TTC549 (cell line): Measurements from ENCODE around the gene RBM34.
"Not testable (repeated sequence)": the region's sequence is repeated elsewhere in the genome, so short reads cannot be mapped to it uniquely, and the experiment has no call there.

Source experiments
- FAIRE-seq: peaks from 2 replicates; lab custom pipeline; 2012; peaks lifted over from hg19 to GRCh38; lab: Jason Lieb, UNC

Gene RBM34

DNA sequence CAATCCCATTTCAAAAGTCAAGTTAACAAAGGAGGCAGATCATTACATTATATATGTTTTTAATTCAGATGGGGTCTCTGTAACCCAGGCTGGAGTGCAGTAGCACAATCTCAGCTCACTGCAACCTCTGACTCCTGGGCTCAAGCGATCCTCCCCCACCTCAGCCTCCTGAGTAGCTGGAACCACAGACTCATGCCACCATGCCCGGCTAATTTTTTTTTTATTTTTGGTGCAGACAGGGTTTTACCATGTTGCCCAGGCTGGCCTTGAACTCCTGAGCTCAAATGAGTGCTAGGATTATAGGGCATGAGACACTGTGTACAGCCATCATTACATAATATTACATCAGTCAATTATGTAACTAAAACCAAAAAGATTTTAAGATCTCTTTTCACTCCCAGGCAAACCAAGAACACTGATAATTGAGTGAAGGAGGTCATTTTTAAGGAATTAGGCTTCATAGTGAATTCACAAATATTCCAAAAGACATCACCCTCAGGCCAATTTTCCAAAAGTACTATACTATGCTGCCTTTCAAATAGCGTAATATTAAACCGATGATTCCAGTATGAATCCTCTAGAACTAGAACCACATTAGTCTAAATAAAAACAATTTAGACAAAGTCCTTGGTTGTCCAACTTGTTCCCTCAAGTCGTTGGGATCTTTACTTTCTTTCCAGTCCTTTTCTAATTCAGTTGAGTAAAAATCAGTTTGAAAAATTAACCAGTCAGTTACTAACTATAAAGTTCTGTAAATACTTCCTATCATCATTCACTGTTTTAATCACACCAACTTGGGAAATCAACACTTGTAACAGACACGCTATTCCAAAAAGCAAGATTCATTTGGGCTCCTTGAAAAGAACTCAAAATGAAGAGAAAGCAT, 48.5 kb downstream of the RBM34 start:
- FAIRE-seq, result peak; percentile 33

DNA sequence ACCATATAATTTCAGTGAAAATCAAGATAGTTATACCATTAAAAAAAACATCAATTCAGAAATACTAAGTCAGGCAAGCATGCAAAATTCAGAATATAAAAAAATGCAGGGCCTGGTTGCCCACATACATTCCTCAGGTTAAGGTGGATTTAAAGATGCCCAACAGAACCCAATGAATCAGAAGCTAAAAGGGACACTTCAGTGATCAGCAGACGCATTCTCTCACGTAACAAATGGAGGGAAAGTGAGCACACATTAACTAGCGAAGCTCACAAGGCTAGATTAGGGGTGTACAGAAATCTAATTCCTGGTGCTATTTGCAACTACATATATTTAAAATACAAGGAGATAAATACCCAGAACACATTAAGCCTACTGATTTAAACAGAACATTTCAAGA, 49.9 kb downstream of the RBM34 start:
- no peak for FAIRE-seq

DNA sequence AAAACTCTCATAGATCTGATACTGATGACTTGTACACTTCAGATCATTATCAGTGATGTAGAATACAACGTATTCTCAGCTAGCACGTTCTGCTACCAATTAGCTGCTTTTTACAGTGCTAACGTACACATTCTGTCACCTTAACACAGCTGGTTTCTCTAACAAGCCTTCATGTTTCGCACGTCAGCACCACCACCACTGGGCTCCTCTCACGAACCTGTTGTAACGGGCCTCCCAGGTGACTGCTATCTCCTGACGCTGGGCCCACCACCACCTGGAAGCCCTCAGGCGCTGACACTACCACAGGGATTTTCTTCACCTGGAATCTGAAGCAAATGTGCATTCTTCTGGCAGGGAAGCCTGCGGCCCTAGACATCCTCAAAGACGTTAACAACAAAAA, 52.2 kb downstream of the RBM34 start:
- no peak for FAIRE-seq

DNA sequence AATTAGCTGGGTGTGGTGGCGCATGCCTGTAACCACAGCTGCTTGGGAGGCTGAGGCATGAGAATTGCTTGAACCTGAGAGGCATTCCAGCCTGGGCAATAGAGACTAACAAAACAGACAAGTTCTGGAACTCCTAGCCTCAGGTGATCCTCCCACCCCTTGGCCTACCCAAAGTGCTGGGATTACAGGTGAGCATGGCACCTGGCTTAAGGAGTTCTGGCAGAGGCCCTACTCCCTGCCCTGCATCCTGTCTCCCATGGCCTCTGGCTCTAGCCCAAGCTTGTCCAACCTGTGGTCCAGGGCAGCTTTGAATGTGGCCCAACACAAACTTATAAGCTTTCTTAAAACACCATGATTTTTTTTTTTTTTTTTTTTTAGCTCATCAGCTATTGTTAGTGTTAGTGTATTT, 52.9 kb downstream of the RBM34 start:
- FAIRE-seq, result no peak

DNA sequence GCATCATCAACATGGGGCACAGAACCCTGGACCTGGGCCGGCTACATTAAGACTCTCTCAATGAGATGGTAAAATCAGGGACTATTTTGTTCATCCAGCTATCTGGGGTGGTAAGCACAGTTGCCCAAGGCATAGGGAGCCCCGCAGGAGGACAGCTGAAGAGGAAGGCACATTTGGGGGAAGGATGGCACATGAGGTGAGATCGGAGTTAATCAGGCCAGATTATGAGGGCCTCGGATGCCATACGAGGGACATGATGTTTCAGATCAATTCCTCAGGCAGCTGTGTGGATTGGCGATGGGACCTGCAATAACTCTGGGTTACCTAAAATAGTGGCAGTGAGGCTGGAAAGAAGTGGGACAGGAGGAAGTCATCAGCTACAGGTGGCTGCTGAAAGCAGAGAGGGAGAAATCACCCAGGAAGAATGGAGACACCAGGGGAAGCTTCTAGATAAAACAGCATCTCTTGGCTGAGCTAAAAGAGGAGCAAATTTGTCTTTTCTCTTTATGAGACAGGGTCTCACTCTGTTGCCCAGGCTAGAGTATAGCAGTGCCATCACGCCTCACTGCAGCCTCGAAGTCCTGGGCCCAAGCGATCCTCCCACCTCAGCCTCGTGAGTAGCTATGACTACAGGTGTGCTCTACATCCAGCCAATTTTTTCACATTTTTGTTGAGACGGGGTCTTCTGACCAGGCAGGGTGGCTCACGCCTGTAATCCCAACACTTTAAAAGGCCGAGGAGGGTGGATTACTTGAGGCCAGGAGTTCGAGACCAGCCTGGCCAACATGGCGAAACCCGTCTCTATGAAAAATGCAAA, 53.5 kb downstream of the RBM34 start:
- no peak for FAIRE-seq

DNA sequence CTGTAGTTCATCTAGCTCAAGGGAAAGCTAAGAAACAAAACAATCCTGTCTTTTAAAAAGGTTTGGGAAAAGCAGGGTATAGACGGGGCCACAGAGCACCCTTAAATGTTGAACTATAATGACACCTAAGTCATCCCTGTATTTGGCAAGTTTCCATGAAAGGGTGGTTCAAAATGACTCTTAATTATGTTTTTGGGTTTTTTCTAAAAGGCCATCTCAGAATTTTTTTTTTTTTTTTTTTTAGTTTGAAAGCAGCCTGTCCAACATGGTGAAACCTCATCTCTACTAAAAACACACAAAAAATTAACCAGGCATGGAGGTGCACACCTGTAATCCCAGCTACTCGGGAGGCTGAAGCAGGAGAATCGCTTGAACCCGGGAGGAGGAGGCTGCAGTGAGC, 54.6 kb downstream of the RBM34 start:
- no peak for FAIRE-seq

DNA sequence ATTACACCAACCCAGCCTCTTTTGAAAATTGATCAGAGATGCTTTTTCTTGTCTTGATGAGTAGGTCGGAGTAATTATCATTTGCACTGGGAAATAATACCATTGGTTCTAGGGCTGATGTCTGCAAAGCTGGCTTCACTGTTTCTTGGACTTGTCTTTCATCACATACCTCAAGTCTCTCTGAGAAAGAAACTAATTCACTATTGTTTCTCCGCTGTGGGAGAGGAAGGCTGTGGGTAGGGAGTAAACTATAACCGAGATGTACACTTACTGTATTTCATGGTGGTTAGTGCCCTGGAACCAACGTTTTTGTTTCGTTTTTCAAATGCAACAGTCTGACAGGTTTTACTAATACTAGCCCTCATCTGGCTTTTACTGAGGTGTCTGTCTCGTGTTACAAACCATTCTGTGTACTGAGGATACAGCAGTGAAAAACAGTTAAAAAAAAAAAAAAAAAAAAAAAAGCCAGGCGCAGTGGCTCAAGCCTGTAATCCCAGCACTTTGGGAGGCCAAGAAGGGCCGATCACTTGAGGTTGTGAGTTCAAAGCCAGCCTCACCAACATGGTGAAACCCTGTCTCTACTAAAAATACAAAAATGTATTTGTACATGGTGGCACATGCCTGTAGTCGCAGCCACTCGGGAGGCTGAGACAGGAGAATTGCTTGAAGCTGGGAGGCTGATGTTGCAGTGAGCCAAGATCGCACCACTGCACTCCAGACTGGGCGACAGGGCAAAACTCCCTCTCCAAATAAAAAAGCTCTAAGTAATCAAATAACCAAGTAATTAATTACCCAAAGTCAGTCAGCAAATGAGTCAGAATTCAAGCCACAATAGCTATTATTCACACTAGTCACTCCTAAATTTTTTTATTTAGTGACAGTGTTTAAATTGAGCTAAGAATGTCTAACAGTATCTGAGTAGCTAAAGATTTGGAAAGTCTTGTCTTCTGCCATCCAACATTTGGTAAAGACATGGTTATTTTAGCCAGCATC, 55.7 kb downstream of the RBM34 start:
- FAIRE-seq, result peak; percentile 97

DNA sequence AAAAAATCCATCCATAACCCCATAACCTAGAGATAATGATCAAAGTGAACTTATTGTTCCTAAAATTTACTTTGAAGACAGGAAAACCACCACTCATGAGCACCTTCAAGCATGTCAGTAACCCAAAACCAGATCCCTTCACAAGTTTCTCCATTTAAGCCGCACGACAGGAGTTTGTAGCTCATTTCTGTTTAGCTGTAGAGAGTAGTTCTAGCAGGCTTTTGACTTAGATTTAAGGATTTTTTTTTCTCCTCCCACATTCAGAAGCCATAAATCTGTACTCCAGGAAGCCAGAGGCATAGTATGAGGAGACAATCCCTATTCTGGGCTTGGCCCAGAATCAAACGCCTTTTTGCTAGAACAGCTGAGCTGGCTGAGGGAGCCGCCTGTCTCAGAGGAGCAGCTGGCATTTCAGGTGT, 58.0 kb downstream of the RBM34 start:
- no peak for FAIRE-seq

DNA sequence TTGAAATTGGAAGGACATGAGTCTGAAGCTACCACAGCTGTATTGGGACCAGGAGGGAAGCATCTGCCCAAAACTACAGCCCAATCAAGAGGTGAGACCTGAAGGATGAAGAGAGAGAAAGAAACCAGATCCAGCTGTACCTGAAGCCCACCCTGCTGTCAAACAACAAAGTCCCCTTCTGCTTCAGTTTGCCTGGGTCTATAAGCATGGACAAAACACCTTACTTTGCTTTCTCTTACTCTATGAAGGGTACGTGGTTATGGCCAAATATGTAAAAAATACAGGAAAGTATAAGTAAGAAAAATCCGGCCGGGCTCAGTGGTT, 58.8 kb downstream of the RBM34 start:
- FAIRE-seq, result no peak

DNA sequence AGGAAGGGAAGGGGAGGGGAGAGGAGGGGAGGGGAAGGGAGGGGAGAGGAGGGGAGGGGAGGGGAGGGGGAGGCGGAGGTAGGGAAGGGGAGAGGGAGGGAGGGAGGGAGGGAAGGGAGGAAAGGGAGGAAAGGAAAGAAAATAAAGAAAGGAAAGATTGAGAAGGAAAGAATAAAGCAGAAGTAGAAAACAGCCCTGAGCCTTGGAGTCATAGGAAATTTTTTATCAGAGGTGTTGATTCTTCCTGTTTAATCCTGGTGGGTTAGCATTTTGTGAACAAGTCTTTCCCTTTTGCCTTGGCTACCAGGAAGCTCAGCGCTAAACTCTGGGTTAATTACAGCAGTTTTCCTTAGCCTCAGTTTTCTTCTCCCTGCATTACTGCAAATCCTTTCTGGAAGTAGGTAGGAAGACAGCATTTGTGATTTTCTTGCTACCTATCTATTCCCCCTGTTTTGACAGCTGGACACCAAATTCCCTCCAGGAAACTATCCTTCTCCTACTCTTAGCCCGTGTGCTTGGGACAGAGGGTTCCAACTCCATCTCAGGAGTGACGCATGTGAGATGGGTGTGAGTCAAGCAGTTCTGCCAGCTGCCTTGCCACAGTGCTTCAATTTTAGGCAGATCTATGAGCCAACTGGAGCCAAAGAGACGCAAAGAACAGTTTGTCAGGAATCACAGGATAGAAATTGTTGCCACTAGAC, 59.3 kb downstream of the RBM34 start:
- no peak for FAIRE-seq

DNA sequence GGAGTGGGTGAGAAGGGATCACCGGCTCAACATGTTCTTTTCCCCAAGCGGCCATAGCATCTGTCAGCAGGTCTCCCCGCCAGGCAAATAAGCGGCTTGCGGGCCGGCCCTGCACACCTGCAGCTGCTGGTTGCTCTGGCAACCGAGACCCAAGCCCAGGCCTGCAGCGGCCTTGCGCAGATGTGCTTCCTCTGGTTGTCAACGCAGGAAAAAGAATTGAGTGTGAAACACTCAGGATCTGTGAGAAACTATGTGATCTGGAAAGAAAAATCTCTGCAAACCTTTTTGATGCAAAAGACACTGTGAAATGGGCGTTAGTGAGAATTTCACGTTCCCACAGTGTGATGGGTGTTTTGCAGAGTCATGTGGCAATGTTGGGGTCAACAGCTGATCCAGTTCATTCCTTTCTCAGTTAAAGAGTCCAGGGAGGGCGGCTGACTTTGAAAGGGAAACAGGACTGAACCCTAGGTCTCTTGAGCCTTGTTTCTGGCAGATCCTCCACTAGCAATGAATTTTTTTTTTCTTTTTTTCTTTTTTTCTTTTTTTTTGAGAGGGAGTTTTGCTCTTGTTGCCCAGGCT, 60.8 kb downstream of the RBM34 start:
- no peak for FAIRE-seq

DNA sequence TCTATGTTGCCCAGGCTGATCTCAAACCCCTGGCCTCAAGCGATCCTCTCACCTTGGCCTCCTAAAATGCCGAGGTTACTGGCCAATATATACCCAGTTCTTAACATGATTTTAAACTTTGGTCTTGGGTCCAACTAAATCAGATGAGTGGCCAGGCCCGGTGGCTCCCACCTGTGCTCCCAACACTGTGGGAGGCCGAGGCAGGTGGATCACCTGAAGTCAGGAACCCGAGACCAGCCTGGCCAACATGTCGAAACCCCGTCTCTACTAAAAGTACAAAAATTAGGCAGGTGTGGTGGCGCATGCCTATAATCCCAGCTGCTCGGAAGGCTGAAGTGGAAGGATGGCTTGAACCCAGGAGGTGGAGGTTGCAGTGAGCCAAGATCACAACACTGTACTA, 62.1 kb downstream of the RBM34 start:
- FAIRE-seq, result no peak

DNA sequence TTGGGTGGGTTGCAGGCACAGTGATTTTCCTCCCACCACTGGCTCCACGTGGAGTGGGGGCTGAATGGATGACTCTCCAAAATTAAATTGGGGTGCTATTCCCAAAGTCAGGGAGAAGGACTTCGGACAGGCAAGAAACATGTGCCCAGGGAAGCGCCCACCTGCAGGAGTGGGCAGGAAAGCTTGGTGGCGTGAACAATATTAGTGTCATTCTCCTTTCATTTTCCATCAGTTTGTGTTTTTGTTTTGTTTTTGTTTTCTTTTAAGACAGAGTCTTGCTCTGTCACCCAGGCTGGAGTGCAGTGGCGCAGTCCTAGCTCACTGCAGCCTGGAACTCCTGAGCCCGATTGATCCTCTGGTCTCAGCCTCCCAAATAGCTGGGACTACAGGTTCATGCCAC, 62.5 kb downstream of the RBM34 start:
- no peak for FAIRE-seq

DNA sequence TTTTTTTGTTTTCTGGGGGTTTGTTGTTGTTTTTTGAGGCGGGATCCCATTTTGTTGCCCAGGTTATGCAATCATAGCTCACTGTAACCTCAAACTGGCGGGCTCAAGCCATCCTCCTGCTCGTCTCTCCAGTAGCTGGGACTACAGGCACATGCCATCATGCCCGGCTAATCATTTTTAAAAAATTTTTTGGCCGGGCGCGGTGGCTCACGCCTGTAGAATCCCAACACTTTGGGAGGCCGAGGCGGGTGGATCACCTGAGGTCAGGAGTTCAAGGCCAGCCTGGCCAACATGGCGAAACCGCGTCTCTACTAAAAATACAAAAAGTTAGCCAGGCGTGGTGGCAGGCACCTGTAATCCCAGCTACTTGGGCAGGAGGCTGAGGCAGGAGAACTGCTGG, 63.5 kb downstream of the RBM34 start:
- not testable (repeated sequence) for FAIRE-seq

DNA sequence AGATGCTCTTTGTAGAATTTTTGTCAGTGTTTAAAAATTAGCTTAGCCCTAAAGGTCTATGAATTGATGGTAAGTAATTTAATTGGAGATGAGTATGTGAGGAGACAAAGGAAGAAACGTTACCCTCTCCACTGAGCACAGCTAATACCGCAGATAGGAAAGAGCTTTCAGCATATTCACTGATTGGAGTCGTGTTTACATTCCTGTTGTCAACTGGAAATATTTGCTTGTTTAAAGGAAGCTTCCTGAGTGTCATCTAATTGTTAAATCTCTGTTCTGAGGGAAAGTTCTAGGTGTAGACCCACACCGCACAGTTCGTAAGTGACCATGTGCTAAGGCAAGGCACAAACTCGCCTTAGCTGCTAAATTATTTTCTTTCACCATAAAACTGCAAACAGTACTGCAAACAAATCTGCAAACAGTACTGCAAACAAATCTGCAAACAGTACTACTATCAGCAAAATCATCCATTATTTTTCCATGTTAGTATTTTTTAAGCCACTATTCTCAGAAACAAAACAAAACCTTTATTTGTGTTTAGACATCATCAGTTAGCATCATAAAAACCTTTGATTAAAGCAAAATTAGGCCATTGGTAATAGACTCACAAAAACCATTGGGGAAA, 65.0 kb downstream of the RBM34 start:
- peak; percentile 33 for FAIRE-seq

DNA sequence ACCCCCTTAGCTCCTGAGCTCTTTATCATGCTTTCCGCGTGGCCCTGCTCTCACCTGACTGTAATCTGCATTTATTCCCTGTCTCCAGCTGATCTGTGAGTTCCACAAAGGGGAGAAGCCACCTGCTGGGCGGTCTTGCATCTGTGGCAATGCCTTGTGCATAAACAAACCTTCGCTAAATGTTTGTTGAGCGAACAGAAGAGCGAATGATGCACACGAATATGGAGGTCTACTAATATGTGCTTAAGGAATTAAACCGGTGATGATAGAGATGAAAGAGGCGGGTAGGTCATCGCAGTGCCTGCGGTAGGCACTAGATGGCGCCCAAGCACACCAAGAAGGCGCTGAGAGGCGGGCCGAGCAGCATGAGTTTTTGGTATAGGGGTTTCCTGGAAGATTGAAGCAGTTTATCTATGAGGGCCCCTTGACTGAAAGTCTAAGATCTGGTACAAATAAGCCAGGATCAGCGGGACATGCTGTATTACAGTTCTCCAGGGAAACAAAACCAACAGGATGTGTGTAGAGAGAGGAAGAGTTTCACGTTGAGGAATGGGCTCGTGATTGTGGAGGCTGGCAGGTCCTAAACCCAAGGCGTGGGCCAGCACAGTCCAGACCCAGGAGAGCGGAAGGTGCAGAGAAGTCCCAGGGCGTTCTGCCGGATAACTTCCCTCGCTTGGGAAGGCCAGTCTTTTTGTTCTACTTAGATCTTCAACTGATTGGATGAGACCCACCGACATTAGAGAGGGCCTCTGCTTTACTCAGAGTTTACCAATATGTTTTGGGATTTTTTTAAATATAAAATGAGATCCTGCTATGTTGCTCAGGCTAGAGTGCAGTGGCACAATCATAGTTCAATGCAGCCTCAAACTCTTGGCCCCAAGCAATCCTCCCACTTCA, 67.1 kb downstream of the RBM34 start:
- FAIRE-seq, result peak; percentile 84

DNA sequence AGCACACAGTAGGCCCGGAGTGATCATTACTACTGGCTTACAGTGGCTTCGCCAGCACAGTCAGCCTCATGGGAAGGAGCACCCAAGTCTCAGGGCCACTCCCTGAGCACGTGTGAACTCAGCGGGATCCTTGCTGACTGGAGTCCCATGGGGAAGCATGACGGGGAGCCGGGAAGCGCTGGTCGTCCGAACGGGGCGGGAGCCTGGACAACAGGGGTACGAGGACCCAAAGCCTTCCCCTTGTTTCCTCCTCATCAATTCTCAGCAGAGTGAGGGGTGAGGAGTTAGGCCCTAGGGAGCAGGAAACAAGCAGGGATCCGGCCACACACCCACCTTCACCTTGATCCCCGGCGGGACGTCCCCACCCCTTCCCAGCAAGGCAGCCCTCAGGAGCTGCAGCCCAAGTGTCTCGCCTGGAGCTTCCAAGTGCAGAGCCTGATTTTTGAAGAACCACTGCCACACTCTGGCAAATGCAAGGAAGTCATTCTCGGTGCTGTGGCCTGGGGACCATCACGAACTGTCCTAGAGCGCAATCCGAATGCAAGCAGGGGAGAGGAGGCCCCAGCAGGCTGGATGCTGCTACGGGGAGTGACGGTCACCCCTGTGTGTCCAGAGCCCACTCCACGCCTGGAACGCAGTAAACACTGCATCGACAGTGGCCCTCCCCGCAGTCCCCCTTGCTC, 67.9 kb downstream of the RBM34 start:
- peak; percentile 87 for FAIRE-seq

DNA sequence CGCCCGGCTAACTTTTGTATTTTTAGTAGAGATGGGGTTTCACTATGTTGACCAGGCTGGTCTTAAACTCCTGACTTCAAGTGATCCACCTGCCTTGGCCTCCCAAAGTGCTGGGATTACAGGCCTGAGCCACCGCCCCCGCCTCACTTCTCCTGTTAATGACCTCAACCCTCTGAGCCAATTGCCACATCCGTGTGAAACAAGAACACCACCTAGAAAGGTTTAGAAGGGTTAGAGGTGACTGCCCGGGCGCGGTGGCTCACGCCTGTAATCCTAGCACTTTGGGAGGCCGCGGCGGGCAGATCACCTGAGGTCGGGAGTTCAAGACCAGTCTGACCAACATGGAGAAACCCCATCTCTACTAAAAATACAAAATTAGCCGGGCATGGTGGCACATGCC, 68.6 kb downstream of the RBM34 start:
- FAIRE-seq, result not testable (repeated sequence)

DNA sequence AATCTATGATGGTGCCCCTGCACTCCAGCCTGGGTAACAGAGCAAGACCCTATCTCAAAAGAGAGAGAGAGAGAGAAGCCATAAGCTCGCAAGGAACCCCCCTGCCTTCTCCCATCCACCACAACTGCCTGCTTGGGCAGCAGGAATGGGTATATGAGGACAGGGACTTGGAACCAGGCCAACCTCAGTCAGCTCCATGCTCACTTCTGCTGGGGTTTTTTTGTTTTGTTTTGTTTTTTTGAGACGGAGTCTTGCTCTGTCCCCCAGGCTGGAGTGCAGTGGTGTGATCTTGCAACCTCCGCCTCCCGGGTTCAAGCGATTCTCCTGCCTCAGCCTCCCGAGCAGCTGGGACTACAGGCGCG, 69.0 kb downstream of the RBM34 start:
- FAIRE-seq, result not testable (repeated sequence)
